GM18526 (cell line): ENCODE results near the gene TMEM132C.

Experiments used
- POLR2A ChIP-seq: IDR thresholded peaks from 3 replicates; pipeline ENCODE4 v1.6.1; 2011; ENCODE audit not compliant: insufficient read length; ENCODE audit errors: extremely low read depth

The TMEM132C gene

GRCh38 chr12:128456922-128457321 lies 190.0 kb downstream of the TMEM132C start:
- TF ChIP-seq POLR2A: no peak

- no peak for TF ChIP-seq POLR2A
Observed at GRCh38 chr12:128458301-128458974, 191.5 kb downstream of the TMEM132C start.

- TF ChIP-seq POLR2A: no peak
Observed at GRCh38 chr12:128459067-128459466, 192.1 kb downstream of the TMEM132C start.

- TF ChIP-seq POLR2A: no peak
Observed at GRCh38 chr12:128463881-128464280, 196.9 kb downstream of the TMEM132C start.

- TF ChIP-seq POLR2A: no peak
Observed at GRCh38 chr12:128467882-128468281, 200.9 kb downstream of the TMEM132C start.

- no peak for TF ChIP-seq POLR2A
Observed at GRCh38 chr12:128468926-128469325, 202.0 kb downstream of the TMEM132C start.

GRCh38 chr12:128471491-128471890 lies 204.5 kb downstream of the TMEM132C start:
- no peak for TF ChIP-seq POLR2A

GRCh38 chr12:128474916-128475315 lies 207.9 kb downstream of the TMEM132C start:
- no peak for TF ChIP-seq POLR2A

- TF ChIP-seq POLR2A: no peak
Observed at GRCh38 chr12:128476266-128476665, 209.3 kb downstream of the TMEM132C start.

GRCh38 chr12:128483526-128484255 lies 216.7 kb downstream of the TMEM132C start:
- no peak for TF ChIP-seq POLR2A

- no peak for TF ChIP-seq POLR2A
Observed at GRCh38 chr12:128507470-128507869, 240.5 kb downstream of the TMEM132C start.

- no peak for TF ChIP-seq POLR2A
Observed at GRCh38 chr12:128509170-128509569, 242.2 kb downstream of the TMEM132C start.

- no peak for TF ChIP-seq POLR2A
Observed at GRCh38 chr12:128510511-128510910, 243.5 kb downstream of the TMEM132C start.

- no peak for TF ChIP-seq POLR2A
Observed at GRCh38 chr12:128513331-128513730, 246.4 kb downstream of the TMEM132C start.

- TF ChIP-seq POLR2A: no peak
Observed at GRCh38 chr12:128513831-128514230, 246.9 kb downstream of the TMEM132C start.

GRCh38 chr12:128518644-128519043 lies 251.7 kb downstream of the TMEM132C start:
- no peak for TF ChIP-seq POLR2A

- no peak for TF ChIP-seq POLR2A
Observed at GRCh38 chr12:128519426-128519825, 252.5 kb downstream of the TMEM132C start.
